Astrocyte (in vitro differentiated cells and primary cell): Measurements from ENCODE around the gene SAMD5. TPM values are rescaled to one million over a fixed set of nuclear protein-coding genes. Genes with fewer than 3 reads are reported as not detected.

Experiments used
- DNase-seq: peaks from one replicate; pipeline ENCODE4 v3.0.0-alpha.2; 2010; ENCODE audit warnings: low read depth
- FAIRE-seq: peaks from 2 replicates; lab custom pipeline; 2011; peaks lifted over from hg19 to GRCh38; lab: Jason Lieb, UNC
- H2AFZ ChIP-seq: 2 replicates; pipeline ENCODE4 v1.6.0; 2012; ENCODE audit warnings: low read depth, low read length, inconsistent platforms
- H3K27ac ChIP-seq: 2 replicates; pipeline ENCODE4 v1.5.1; 2011; ENCODE audit warnings: low read depth, low read length, inconsistent platforms
- H3K27me3 ChIP-seq: 2 replicates; pipeline ENCODE4 v1.6.0; 2011; ENCODE audit warnings: low read length, inconsistent platforms; ENCODE audit not compliant: insufficient read depth
- H3K36me3 ChIP-seq: 2 replicates; pipeline ENCODE4 v1.5.1; 2011; ENCODE audit warnings: low read length, inconsistent platforms; ENCODE audit not compliant: insufficient read depth
- H3K4me1 ChIP-seq: 2 replicates; pipeline ENCODE4 v1.5.1; 2011; ENCODE audit warnings: low read length, inconsistent platforms; ENCODE audit not compliant: insufficient read depth
- H3K4me2 ChIP-seq: 2 replicates; pipeline ENCODE4 v1.6.0; 2012; ENCODE audit warnings: low read length, inconsistent platforms
- H3K4me3 ChIP-seq: 2 replicates; pipeline ENCODE4 v1.5.1; 2011; ENCODE audit warnings: low read depth, mild to moderate bottlenecking, low read length, inconsistent platforms; ENCODE audit not compliant: insufficient read depth
- H3K79me2 ChIP-seq: 2 replicates; pipeline ENCODE4 v1.6.0; 2012; ENCODE audit warnings: mild to moderate bottlenecking, low read length, inconsistent platforms; ENCODE audit not compliant: insufficient read depth
- H3K9ac ChIP-seq: 2 replicates; pipeline ENCODE4 v1.6.0; 2012; ENCODE audit warnings: mild to moderate bottlenecking, low read length, inconsistent platforms
- H3K9me3 ChIP-seq: 2 replicates; pipeline ENCODE4 v1.5.1; 2012; ENCODE audit warnings: low read depth, mild to moderate bottlenecking, low read length, inconsistent platforms; ENCODE audit not compliant: insufficient read depth
- H4K20me1 ChIP-seq: 2 replicates; pipeline ENCODE4 v1.6.0; 2012; ENCODE audit warnings: low read length, inconsistent platforms; ENCODE audit not compliant: insufficient read depth
- H3K27ac Mint-ChIP-seq: one replicate; pipeline ENCODE4 v1.8.0; 2021; ENCODE audit warnings: mild to moderate bottlenecking, mixed read lengths; ENCODE audit not compliant: unreplicated experiment
- H3K27me3 Mint-ChIP-seq: one replicate; pipeline ENCODE4 v1.8.0; 2021; ENCODE audit warnings: low read depth, mixed read lengths; ENCODE audit not compliant: unreplicated experiment
- H3K36me3 Mint-ChIP-seq: one replicate; pipeline ENCODE4 v1.8.0; 2021; ENCODE audit warnings: low read depth, mixed read lengths; ENCODE audit not compliant: unreplicated experiment
- H3K4me1 Mint-ChIP-seq: one replicate; pipeline ENCODE4 v1.8.0; 2021; ENCODE audit warnings: low read depth, mixed read lengths; ENCODE audit not compliant: unreplicated experiment
- H3K4me3 Mint-ChIP-seq: one replicate; pipeline ENCODE4 v1.8.0; 2021; ENCODE audit warnings: mild to moderate bottlenecking, moderate library complexity, mixed read lengths; ENCODE audit not compliant: unreplicated experiment
- H3K9me3 Mint-ChIP-seq: one replicate; pipeline ENCODE4 v1.8.0; 2021; ENCODE audit warnings: mild to moderate bottlenecking, mixed read lengths; ENCODE audit not compliant: unreplicated experiment
- EZH2 ChIP-seq: IDR thresholded peaks from 2 replicates; pipeline ENCODE4 v1.6.1; 2012; ENCODE audit warnings: mild to moderate bottlenecking, low read length, inconsistent platforms; ENCODE audit not compliant: insufficient read depth
- total RNA-seq: library from RNA; stranded (reverse); gene quantifications from 2 replicates; pipeline ENCODE4 v1.2.1, GENCODE V29; 2021
- TF ChIP-seq, protein P1 (sequence below): IDR thresholded peaks from 2 replicates; pipeline ENCODE4 v1.5.1; 2011; ENCODE audit warnings: low read depth, mild to moderate bottlenecking, inconsistent platforms, low read length, moderate library complexity; ENCODE audit not compliant: insufficient read depth

The SAMD5 gene
- total RNA-seq, 1 donor from 2014 or later, result 0.93 TPM

GRCh38 chr6:147560670-147561069, 52.2 kb downstream of the SAMD5 start:
- FAIRE-seq (no peak), DNase-seq (no peak)
- Histone ChIP-seq H3K9me3 (no peaks in the 10 kb centered on the region), H2AFZ (no peak overlapping the region), H3K36me3 (no peaks in the 10 kb centered on the region), H3K27me3 (no peaks in the 10 kb centered on the region), H3K27ac (no peak overlapping the region), H3K9ac (no peak overlapping the region), H3K4me1 (no peaks in the 10 kb centered on the region), H4K20me1 (no peaks in the 10 kb centered on the region), H3K4me2 (no peak overlapping the region), H3K79me2 (no peaks in the 10 kb centered on the region), H3K4me3 (no peak overlapping the region)
- no peaks in the 10 kb centered on the region for H3K27me3 Mint-ChIP-seq
- no peaks in the 10 kb centered on the region for H3K9me3 Mint-ChIP-seq
- no peaks in the 10 kb centered on the region for H3K36me3 Mint-ChIP-seq
- no peak for TF ChIP-seq EZH2
- no peak overlapping the region for H3K27ac Mint-ChIP-seq
- no peaks in the 10 kb centered on the region for H3K4me1 Mint-ChIP-seq
- H3K4me3 Mint-ChIP-seq, result no peak overlapping the region

GRCh38 chr6:147561726-147562125, 53.2 kb downstream of the SAMD5 start:
- Mint-ChIP-seq H3K9me3 (no peaks in the 10 kb centered on the region), H3K36me3 (no peaks in the 10 kb centered on the region), H3K27ac (no peak overlapping the region), H3K27me3 (no peaks in the 10 kb centered on the region), H3K4me3 (no peak overlapping the region), H3K4me1 (no peaks in the 10 kb centered on the region)
- H3K4me1 ChIP-seq, result no peaks in the 10 kb centered on the region
- no peak overlapping the region for H2AFZ ChIP-seq
- TF ChIP-seq, protein P1, sequence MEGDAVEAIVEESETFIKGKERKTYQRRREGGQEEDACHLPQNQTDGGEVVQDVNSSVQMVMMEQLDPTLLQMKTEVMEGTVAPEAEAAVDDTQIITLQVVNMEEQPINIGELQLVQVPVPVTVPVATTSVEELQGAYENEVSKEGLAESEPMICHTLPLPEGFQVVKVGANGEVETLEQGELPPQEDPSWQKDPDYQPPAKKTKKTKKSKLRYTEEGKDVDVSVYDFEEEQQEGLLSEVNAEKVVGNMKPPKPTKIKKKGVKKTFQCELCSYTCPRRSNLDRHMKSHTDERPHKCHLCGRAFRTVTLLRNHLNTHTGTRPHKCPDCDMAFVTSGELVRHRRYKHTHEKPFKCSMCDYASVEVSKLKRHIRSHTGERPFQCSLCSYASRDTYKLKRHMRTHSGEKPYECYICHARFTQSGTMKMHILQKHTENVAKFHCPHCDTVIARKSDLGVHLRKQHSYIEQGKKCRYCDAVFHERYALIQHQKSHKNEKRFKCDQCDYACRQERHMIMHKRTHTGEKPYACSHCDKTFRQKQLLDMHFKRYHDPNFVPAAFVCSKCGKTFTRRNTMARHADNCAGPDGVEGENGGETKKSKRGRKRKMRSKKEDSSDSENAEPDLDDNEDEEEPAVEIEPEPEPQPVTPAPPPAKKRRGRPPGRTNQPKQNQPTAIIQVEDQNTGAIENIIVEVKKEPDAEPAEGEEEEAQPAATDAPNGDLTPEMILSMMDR, result no peak
- TF ChIP-seq EZH2, result no peak
- no peaks in the 10 kb centered on the region for H3K9me3 ChIP-seq
- no peaks in the 10 kb centered on the region for H3K27me3 ChIP-seq
- FAIRE-seq (no peak), DNase-seq (no peak)
- no peak overlapping the region for H3K4me3 ChIP-seq
- H3K9ac ChIP-seq, result no peak overlapping the region
- H4K20me1 ChIP-seq, result no peaks in the 10 kb centered on the region
- H3K27ac ChIP-seq, result no peak overlapping the region
- no peaks in the 10 kb centered on the region for H3K36me3 ChIP-seq
- no peak overlapping the region for H3K4me2 ChIP-seq
- H3K79me2 ChIP-seq, result no peaks in the 10 kb centered on the region

- Histone ChIP-seq H3K4me3 (no peak overlapping the region), H3K4me2 (no peak overlapping the region), H4K20me1 (no peaks in the 10 kb centered on the region), H3K79me2 (no peaks in the 10 kb centered on the region), H3K27me3 (no peaks in the 10 kb centered on the region), H2AFZ (no peak overlapping the region), H3K27ac (no peak overlapping the region), H3K4me1 (no peaks in the 10 kb centered on the region), H3K9ac (no peak overlapping the region), H3K9me3 (no peaks in the 10 kb centered on the region), H3K36me3 (no peaks in the 10 kb centered on the region)
- H3K9me3 Mint-ChIP-seq, result no peaks in the 10 kb centered on the region
- H3K36me3 Mint-ChIP-seq, result no peaks in the 10 kb centered on the region
- FAIRE-seq (no peak), DNase-seq (no peak)
- H3K27me3 Mint-ChIP-seq, result no peaks in the 10 kb centered on the region
- no peak for TF ChIP-seq EZH2
- TF ChIP-seq, protein P1, result no peak
- no peak overlapping the region for H3K27ac Mint-ChIP-seq
- no peaks in the 10 kb centered on the region for H3K4me1 Mint-ChIP-seq
- H3K4me3 Mint-ChIP-seq, result no peak overlapping the region
Measured at GRCh38 chr6:147563472-147563871, 55.0 kb downstream of the SAMD5 start.
